ENCODE data around the gene PLEKHA6. TPM values are rescaled to one million over a fixed set of nuclear protein-coding genes. Genes with fewer than 3 reads are reported as not detected.
A peak's percentile ranks its signal among the peaks of the same experiment; 100 is the strongest.

PLEKHA6 gene
- total and polyA plus RNA-seq, 7 experiments from 2014 or later = 0.05 to 1.9 (median 0.46) TPM; not detected in 1

DNA sequence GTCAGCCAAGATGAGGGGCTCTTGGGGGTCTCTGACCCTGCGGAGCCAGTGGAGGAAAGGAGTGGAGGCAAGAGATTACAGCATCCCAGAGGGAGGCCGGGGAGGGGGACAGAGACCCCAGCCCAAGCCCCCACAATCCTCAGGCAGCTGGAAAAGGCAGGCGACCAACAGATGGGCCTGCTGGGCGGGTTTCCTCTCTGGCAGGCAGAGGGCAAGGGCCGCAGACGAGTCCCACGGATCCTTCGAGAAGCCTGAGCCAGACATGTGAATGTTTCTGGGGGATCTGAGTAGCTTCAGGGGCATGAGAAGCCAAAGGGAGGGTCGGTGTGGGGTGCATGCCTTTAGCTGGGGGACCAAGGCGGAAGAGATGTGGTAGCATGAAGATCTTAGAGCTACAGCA is 2.1 kb upstream of the PLEKHA6 start:
- intact Hi-C loops (cut with micrococcal nuclease) = loop anchor here (2.0 to 5.0 kb wide), 4 partner anchors 75 to 1094 kb away; no protein-coding TSS in a partner anchor
- Histone ChIP-seq H3K9me3 (ENCODE audit: control insufficient read depth in 2 of 3, low read length in 3 of 3) (no peaks in the 10 kb centered on the region), H3K4me3 (ENCODE audit: low read length) (no peak overlapping the region), H3K4me1 (ENCODE audit: control insufficient read depth in 2 of 2, insufficient read depth in 2 of 2, low read length in 2 of 2) (peaks cover 11 to 12% of the 10 kb centered on the region in 2 donors), H3K27me3 (ENCODE audit: control insufficient read depth in 2 of 2, insufficient read depth in 2 of 2, low read length in 2 of 2) (no peaks in the 10 kb centered on the region), H3K36me3 (ENCODE audit: control insufficient read depth in 2 of 3, insufficient read depth in 3 of 3, low read length in 3 of 3) (no peaks in the 10 kb centered on the region), H3K27ac (ENCODE audit: low read depth, low read length) (no peak overlapping the region)
- ChIA-PET CTCF (interaction anchor here (0.8 to 3.1 kb wide), 7 partner anchors 8 to 199 kb away, joined by 3 to 45 read pairs (median 15); partner anchors contain the start of genes GOLT1A and REN), POLR2A (interaction anchor here (0.6 to 0.7 kb wide), 2 partner anchors 141 to 204 kb away, joined by 3 read pairs; no protein-coding TSS in a partner anchor)
- no peaks in the 10 kb centered on the region for H3K36me3 Mint-ChIP-seq
- no peaks in the 10 kb centered on the region for H3K9me3 Mint-ChIP-seq
- H3K27me3 Mint-ChIP-seq = peaks cover 0 to 14% (median 0%) of the 10 kb centered on the region in 5 donors
- ATAC-seq (no peak), DNase-seq (no peak)
- peak overlapping the region in 3 of 10 donors; percentile 4 to 47 (median 23) for H3K4me3 Mint-ChIP-seq
- peaks cover 7 to 18% (median 13%) of the 10 kb centered on the region in 7 donors for H3K4me1 Mint-ChIP-seq
- peak overlapping the region in 1 of 9 donors; percentile 39 for H3K27ac Mint-ChIP-seq

DNA sequence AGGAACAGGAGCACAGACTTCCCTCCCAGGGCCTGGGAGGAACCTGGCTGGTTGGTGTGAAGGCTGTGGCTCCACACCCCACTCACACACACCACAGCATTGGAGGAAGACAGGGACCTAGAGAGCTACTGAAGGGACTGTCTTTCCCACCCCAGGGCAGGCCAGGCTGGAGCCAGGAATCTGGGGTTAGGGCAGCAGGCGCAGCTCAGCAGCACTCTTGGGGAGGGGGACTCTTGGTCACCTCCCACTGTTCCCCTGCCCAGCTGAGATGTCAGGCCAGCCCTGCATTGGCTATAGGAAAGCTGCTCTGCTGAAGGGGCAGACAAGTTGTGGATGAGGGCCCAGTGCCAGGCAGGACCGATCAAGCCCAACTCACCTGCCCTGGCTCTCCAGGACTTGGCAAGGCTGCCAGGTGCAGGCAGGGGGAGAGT is 1.6 kb upstream of the PLEKHA6 start:
- intact Hi-C loops (cut with micrococcal nuclease) = loop anchor here in 1 of 2 donors (5.0 kb wide), 1 partner anchor 1094 kb away; no protein-coding TSS in a partner anchor
- no peak overlapping the region for H3K27ac ChIP-seq (ENCODE audit: low read depth, low read length)
- Mint-ChIP-seq H3K4me1 (peaks cover 7 to 18% (median 13%) of the 10 kb centered on the region in 7 donors), H3K36me3 (no peaks in the 10 kb centered on the region), H3K9me3 (no peaks in the 10 kb centered on the region), H3K4me3 (peak overlapping the region in 2 of 10 donors; percentile 4 to 27), H3K27ac (peak overlapping the region in 2 of 9 donors; percentile 58 to 62), H3K27me3 (peaks cover 0 to 14% (median 0%) of the 10 kb centered on the region in 5 donors)
- POLR2A ChIA-PET = interaction anchor here (1.0 kb wide), 1 partner anchor 12 kb away, joined by 3 read pairs; no protein-coding TSS in a partner anchor
- no peaks in the 10 kb centered on the region for H3K27me3 ChIP-seq (ENCODE audit: control insufficient read depth in 2 of 2, insufficient read depth in 2 of 2, low read length in 2 of 2)
- peaks cover 11 to 12% of the 10 kb centered on the region in 2 donors for H3K4me1 ChIP-seq (ENCODE audit: control insufficient read depth in 2 of 2, insufficient read depth in 2 of 2, low read length in 2 of 2)
- H3K36me3 ChIP-seq (ENCODE audit: control insufficient read depth in 2 of 3, insufficient read depth in 3 of 3, low read length in 3 of 3) = no peaks in the 10 kb centered on the region
- ATAC-seq = no peak
- CTCF ChIA-PET = interaction anchor here (0.9 to 3.1 kb wide), 3 partner anchors 7 to 199 kb away, joined by 3 to 15 read pairs (median 4); no protein-coding TSS in a partner anchor
- H3K4me3 ChIP-seq (ENCODE audit: low read length) = no peak overlapping the region
- no peaks in the 10 kb centered on the region for H3K9me3 ChIP-seq (ENCODE audit: control insufficient read depth in 2 of 3, low read length in 3 of 3)
- DNase-seq = no peak

DNA sequence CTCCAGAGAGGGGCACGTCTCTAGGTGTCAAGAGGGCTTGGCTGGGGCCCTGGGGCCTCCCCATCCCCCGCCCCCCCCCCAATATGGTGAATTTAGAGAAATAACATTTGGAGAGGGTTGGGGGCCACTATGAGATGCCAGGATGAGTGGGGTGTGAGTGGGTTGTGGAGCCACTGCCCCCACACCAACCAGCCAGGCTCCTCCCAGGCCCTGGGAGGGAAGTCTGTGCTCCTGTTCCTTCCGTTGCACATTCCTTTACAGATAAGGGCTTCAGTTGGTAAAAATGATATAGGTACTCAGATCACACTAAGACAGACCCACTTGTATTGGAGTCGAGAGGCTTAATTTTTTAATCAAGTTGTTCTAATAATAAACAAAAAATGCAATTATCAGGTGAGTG is 585 bp upstream of the PLEKHA6 start:
- no peak for ATAC-seq
- H3K27me3 ChIP-seq (ENCODE audit: control insufficient read depth in 2 of 2, insufficient read depth in 2 of 2, low read length in 2 of 2) = no peaks in the 10 kb centered on the region
- Mint-ChIP-seq H3K36me3 (no peaks in the 10 kb centered on the region), H3K27ac (no peak overlapping the region), H3K4me1 (peaks cover 7 to 16% (median 11%) of the 10 kb centered on the region in 7 donors), H3K9me3 (no peaks in the 10 kb centered on the region), H3K4me3 (peak overlapping the region in 1 of 10 donors; percentile 62), H3K27me3 (peaks cover 0 to 14% (median 0%) of the 10 kb centered on the region in 5 donors)
- H3K9me3 ChIP-seq (ENCODE audit: control insufficient read depth in 2 of 3, low read length in 3 of 3) = no peaks in the 10 kb centered on the region
- peaks cover 11 to 12% of the 10 kb centered on the region in 2 donors for H3K4me1 ChIP-seq (ENCODE audit: control insufficient read depth in 2 of 2, insufficient read depth in 2 of 2, low read length in 2 of 2)
- POLR2A ChIA-PET = interaction anchor here (1.0 kb wide), 1 partner anchor 11 kb away, joined by 3 read pairs; no protein-coding TSS in a partner anchor
- DNase-seq = no peak
- H3K27ac ChIP-seq (ENCODE audit: low read depth, low read length) = no peak overlapping the region
- CTCF ChIA-PET = interaction anchor here (0.6 kb wide), 1 partner anchor 153 kb away, joined by 3 read pairs; no protein-coding TSS in a partner anchor
- intact Hi-C loops (cut with micrococcal nuclease) = loop anchor here in 1 of 2 donors (5.0 kb wide), 1 partner anchor 1093 kb away; no protein-coding TSS in a partner anchor
- H3K36me3 ChIP-seq (ENCODE audit: control insufficient read depth in 2 of 3, insufficient read depth in 3 of 3, low read length in 3 of 3) = no peaks in the 10 kb centered on the region
- no peak overlapping the region for H3K4me3 ChIP-seq (ENCODE audit: low read length)

DNA sequence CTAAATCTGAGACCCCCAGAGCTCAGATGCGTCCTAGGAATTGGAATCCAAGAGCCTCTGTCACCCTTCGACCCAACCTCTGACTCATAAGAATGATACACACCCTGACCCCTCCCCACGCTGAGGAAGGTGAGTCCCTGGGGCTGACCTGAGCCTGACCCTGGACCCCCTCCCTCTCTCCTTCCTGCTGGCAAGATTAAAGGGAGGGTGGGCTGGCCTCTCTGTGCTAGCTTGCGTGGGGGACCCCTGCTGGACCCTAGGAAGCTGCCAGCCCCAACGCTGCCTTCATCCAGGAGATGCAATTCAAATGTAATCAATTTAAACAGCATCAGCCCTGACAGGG is 627 bp downstream of the PLEKHA6 start:
- Histone ChIP-seq H3K9me3 (ENCODE audit: control insufficient read depth in 2 of 3, low read length in 3 of 3) (no peaks in the 10 kb centered on the region), H3K27ac (ENCODE audit: low read depth, low read length) (no peak overlapping the region), H3K4me3 (ENCODE audit: low read length) (no peak overlapping the region), H3K27me3 (ENCODE audit: control insufficient read depth in 2 of 2, insufficient read depth in 2 of 2, low read length in 2 of 2) (no peaks in the 10 kb centered on the region), H3K36me3 (ENCODE audit: control insufficient read depth in 2 of 3, insufficient read depth in 3 of 3, low read length in 3 of 3) (no peaks in the 10 kb centered on the region), H3K4me1 (ENCODE audit: control insufficient read depth in 2 of 2, insufficient read depth in 2 of 2, low read length in 2 of 2) (peaks cover 11% of the 10 kb centered on the region in 2 donors)
- H3K4me3 Mint-ChIP-seq = no peak overlapping the region
- no peaks in the 10 kb centered on the region for H3K9me3 Mint-ChIP-seq
- DNase-seq (no peak), ATAC-seq (no peak)
- H3K36me3 Mint-ChIP-seq = no peaks in the 10 kb centered on the region
- ChIA-PET POLR2A (no interaction called here), CTCF (no interaction called here)
- no peak overlapping the region for H3K27ac Mint-ChIP-seq
- peaks cover 0 to 14% (median 0%) of the 10 kb centered on the region in 5 donors for H3K27me3 Mint-ChIP-seq
- intact Hi-C loops (cut with micrococcal nuclease) = no loop called here
- peaks cover 6 to 13% (median 7%) of the 10 kb centered on the region in 7 donors for H3K4me1 Mint-ChIP-seq

DNA sequence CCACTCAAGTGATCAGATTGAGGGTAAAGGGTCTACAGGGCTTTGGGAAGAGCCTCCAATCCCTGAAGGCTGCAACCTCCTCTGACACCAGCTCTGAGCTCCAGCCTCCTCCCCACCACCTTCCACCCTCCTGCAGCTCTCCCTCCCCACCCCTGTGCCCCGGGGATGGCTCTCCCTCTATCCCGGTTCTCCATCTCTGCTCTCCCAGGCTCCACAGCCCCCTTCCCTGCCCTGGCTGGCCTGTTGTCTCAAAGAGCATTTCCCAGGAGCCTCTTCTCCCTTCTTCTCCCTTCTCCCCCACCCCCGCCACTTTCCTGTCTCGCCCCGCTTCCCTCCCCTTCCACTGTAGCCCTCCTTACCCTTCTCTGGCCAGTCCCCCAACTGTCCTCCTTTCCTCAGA is 1.1 kb downstream of the PLEKHA6 start:
- ChIA-PET CTCF (no interaction called here), POLR2A (no interaction called here)
- no peaks in the 10 kb centered on the region for H3K36me3 ChIP-seq (ENCODE audit: control insufficient read depth in 2 of 3, insufficient read depth in 3 of 3, low read length in 3 of 3)
- Mint-ChIP-seq H3K27me3 (peaks cover 0 to 14% (median 0%) of the 10 kb centered on the region in 5 donors), H3K9me3 (no peaks in the 10 kb centered on the region), H3K36me3 (no peaks in the 10 kb centered on the region), H3K4me1 (peaks cover 1 to 9% (median 3%) of the 10 kb centered on the region in 7 donors), H3K27ac (no peak overlapping the region), H3K4me3 (no peak overlapping the region)
- H3K4me3 ChIP-seq (ENCODE audit: low read length) = no peak overlapping the region
- H3K4me1 ChIP-seq (ENCODE audit: control insufficient read depth in 2 of 2, insufficient read depth in 2 of 2, low read length in 2 of 2) = peaks cover 7% of the 10 kb centered on the region in 2 donors
- intact Hi-C loops (cut with micrococcal nuclease) = no loop called here
- H3K9me3 ChIP-seq (ENCODE audit: control insufficient read depth in 2 of 3, low read length in 3 of 3) = no peaks in the 10 kb centered on the region
- DNase-seq (no peak), ATAC-seq (no peak)
- H3K27ac ChIP-seq (ENCODE audit: low read depth, low read length) = no peak overlapping the region
- no peaks in the 10 kb centered on the region for H3K27me3 ChIP-seq (ENCODE audit: control insufficient read depth in 2 of 2, insufficient read depth in 2 of 2, low read length in 2 of 2)

DNA sequence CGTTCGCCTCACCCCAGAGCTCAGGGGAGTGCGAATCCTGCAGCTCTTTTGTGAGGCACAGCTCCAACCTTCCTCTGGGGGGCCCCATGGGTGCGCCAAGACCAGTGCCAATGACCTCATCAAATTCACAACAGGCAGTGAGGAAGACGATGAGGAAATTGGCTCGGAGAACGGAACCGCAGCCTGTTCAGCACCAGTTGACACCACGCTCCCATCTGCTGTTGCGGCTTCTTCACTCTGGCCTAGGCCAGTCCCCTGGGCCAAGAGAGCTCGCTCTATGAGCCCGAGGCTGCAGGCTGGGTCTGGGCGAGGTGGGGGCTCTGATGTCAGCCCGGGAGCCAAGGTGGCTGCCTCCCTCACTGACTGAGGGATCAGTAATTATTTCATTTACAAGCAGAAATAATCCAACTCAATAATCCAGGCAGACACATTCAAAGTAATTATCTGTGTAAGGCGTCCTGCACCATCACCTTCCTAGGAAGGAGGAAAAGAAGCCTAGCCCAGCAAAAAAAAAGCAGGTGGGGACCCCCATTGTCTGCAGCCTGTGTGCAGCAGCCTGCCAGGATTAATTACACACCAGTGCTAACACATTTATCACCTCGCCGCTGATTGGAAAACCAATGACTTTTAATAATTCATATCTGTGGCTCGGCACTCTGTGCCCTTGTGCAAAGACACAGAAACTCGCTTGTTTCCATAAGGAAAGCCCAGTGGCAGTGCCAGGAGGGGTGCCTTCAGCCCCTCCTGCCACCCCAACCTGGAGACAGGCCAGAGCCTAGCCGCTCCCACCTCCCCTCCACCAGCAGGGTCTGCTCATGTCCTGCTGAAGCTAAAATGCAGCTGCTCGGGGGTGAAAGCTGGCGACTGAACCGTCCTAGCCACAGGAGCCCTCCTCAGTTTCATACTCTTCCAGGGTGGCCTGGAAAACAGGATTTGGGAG is 1.9 kb downstream of the PLEKHA6 start:
- Histone ChIP-seq H3K36me3 (ENCODE audit: control insufficient read depth in 2 of 3, insufficient read depth in 3 of 3, low read length in 3 of 3) (no peaks in the 10 kb centered on the region), H3K27ac (ENCODE audit: low read depth, low read length) (no peak overlapping the region), H3K4me1 (ENCODE audit: control insufficient read depth in 2 of 2, insufficient read depth in 2 of 2, low read length in 2 of 2) (peaks cover under 1% of the 10 kb centered on the region in 2 donors), H3K9me3 (ENCODE audit: control insufficient read depth in 2 of 3, low read length in 3 of 3) (no peaks in the 10 kb centered on the region), H3K27me3 (ENCODE audit: control insufficient read depth in 2 of 2, insufficient read depth in 2 of 2, low read length in 2 of 2) (no peaks in the 10 kb centered on the region), H3K4me3 (ENCODE audit: low read length) (no peak overlapping the region)
- DNase-seq (no peak), ATAC-seq (peak; percentile 61)
- H3K27me3 Mint-ChIP-seq = peaks cover 0 to 14% (median 0%) of the 10 kb centered on the region in 5 donors
- H3K4me1 Mint-ChIP-seq = peaks cover 0 to 4% (median 2%) of the 10 kb centered on the region in 7 donors
- intact Hi-C loops (cut with micrococcal nuclease) = no loop called here
- ChIA-PET CTCF (no interaction called here), POLR2A (no interaction called here)
- H3K4me3 Mint-ChIP-seq = no peak overlapping the region
- no peak overlapping the region for H3K27ac Mint-ChIP-seq
- no peaks in the 10 kb centered on the region for H3K9me3 Mint-ChIP-seq
- H3K36me3 Mint-ChIP-seq = no peaks in the 10 kb centered on the region
